ENCODE results near the gene NAALADL2. TPM values are rescaled to one million over a fixed set of nuclear protein-coding genes. Genes with fewer than 3 reads are reported as not detected.

The NAALADL2 gene
- total and polyA plus RNA-seq, 2 of the 8 experiments (the other 6 are each of a cell fraction or from before 2014, with no cell fraction given) = 0.12 to 0.22 TPM

DNA sequence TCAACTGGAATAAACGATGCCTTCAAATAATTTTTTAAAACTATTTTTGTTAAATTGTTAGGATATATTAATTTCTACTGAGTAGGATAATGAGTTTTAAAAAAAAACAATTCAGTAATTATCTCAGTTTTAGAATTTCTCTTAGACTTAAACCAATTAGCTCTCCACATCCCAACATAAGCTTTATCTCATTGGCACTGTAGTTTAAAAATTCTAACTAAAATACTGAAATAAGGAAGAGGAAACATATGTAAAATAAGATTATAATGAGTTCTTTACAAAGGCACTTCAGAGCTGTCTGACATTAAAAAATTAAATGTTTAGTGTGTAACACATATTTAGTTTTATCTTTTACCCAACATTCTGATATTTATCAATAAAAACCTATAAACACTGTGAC is 558.3 kb downstream of the NAALADL2 start:
- no peak for TF ChIP-seq SIX5 (IDR thresholded peaks at IDR 0.05; ENCODE audit: low read depth, low read length)
- no peak for TF ChIP-seq CEBPB (IDR thresholded peaks at IDR 0.05; ENCODE audit: low read depth, low read length)
- no peak for TF ChIP-seq JUND (IDR thresholded peaks at IDR 0.05; ENCODE audit: low read length)
- no peak for TF ChIP-seq BRCA1 (IDR thresholded peaks at IDR 0.05; ENCODE audit: low read depth, low read length)
- no peak for TF ChIP-seq CHD1 (IDR thresholded peaks at IDR 0.05; ENCODE audit: low read depth, low read length)
- TF ChIP-seq MAFK (IDR thresholded peaks at IDR 0.05; ENCODE audit: low read depth, low read length) = no peak
- no peak for TF ChIP-seq SAP30 (IDR thresholded peaks at IDR 0.05; ENCODE audit: insufficient read depth, insufficient replicate concordance, low read length)
- TF ChIP-seq YY1 (IDR thresholded peaks at IDR 0.05; ENCODE audit: low read depth, low read length) = no peak
- WGBS, 2 experiments (ENCODE audit: extremely low coverage in 1 of 2, insufficient coverage in 1 of 2, insufficient read length in 1 of 2, insufficient replicate concordance in 2 of 2, low coverage in 1 of 2, low lambda C conversion rate in 2 of 2, missing lambda C conversion rate in 1 of 2) = 88% methylated on average over 1 of the region's 1 CpG; no CpG with 5 or more reads in 1 of the 2 experiments

More for the DNA sequence above, 558.3 kb downstream of the NAALADL2 start:
- no peak overlapping the region for H2BK5ac ChIP-seq (ENCODE audit: low read depth, low read length)
- no peak overlapping the region for H3K14ac ChIP-seq (ENCODE audit: insufficient read length)
- H4K8ac ChIP-seq (ENCODE audit: extremely low read depth, insufficient read depth, low read length) = no peak overlapping the region
- no peak overlapping the region for H4K5ac ChIP-seq (ENCODE audit: insufficient read length, low read depth, low read length)
- H3K79me2 ChIP-seq (ENCODE audit: control insufficient read depth in 1 of 2, insufficient read depth in 2 of 2, low read length in 2 of 2) = no peaks in the 10 kb centered on the region
- no peaks in the 10 kb centered on the region for H3K36me3 ChIP-seq (ENCODE audit: control insufficient read depth in 2 of 4, insufficient read depth in 4 of 4, low read length in 3 of 4)
- no peak overlapping the region for H2BK12ac ChIP-seq (ENCODE audit: low read depth, low read length)
- peaks cover 0 to 3% (median 0%) of the 10 kb centered on the region in 4 experiments; a peak in 1 of 7 replicates for H3K4me1 ChIP-seq (replicated peaks in 1 of 4; ENCODE audit: control insufficient read depth in 3 of 4, insufficient read depth in 4 of 4, low read length in 3 of 4)
- no peak overlapping the region for H3K4me2 ChIP-seq (ENCODE audit: insufficient read depth in 1 of 2, low read depth in 2 of 2, low read length in 2 of 2)
- ChIA-PET POLR2A (ENCODE audit: partially characterized antibody) (no interaction called here), CTCF (ENCODE audit: partially characterized antibody) (interaction anchor here (0.7 to 1.2 kb wide), 3 partner anchors 9 to 524 kb away, joined by 3 to 5 read pairs (median 4); no protein-coding TSS in a partner anchor)
- H3K27me3 ChIP-seq (replicated peaks in 1 of 4; ENCODE audit: control insufficient read depth in 3 of 4, extremely low read depth in 1 of 4, insufficient read depth in 3 of 4, low read length in 3 of 4) = no peaks in the 10 kb centered on the region
- H3K4ac ChIP-seq (replicated peaks; ENCODE audit: insufficient read length, low read depth, low read length) = no peak overlapping the region
- H3K27ac ChIP-seq (ENCODE audit: low read depth, low read length) = no peak overlapping the region
- no peak overlapping the region for H2BK15ac ChIP-seq (ENCODE audit: low read length)
- H4K20me1 ChIP-seq (replicated peaks in 1 of 2; ENCODE audit: control insufficient read depth in 1 of 2, insufficient read depth in 2 of 2, low read length in 2 of 2) = no peaks in the 10 kb centered on the region
- no peak overlapping the region for H2AFZ ChIP-seq (ENCODE audit: low read length)
- no peak overlapping the region for H4K91ac ChIP-seq (replicated peaks; ENCODE audit: insufficient read length, low read length)
- H3K23me2 ChIP-seq (ENCODE audit: low read depth, low read length) = no peaks in the 10 kb centered on the region
- no peaks in the 10 kb centered on the region for H3K79me1 ChIP-seq (ENCODE audit: low read depth, low read length)
- H3K56ac ChIP-seq (replicated peaks; ENCODE audit: insufficient read length, low read depth, low read length) = no peak overlapping the region
- no peak overlapping the region for H3K9ac ChIP-seq (replicated peaks in 1 of 4; ENCODE audit: extremely low read depth in 1 of 4, low read depth in 3 of 4, low read length in 3 of 4)
- no peak overlapping the region for H2AK5ac ChIP-seq (ENCODE audit: low read depth, low read length)
- H2BK20ac ChIP-seq (ENCODE audit: low read length) = no peak overlapping the region
- H2BK120ac ChIP-seq (replicated peaks; ENCODE audit: low read depth, low read length) = no peak overlapping the region
- no peak overlapping the region for H3K23ac ChIP-seq (ENCODE audit: insufficient read length)
- DNase-seq (ENCODE audit: low read depth in 1 of 2, low spot score in 2 of 2) = no peak
- FAIRE-seq = no peak
- H3K9me3 ChIP-seq (ENCODE audit: insufficient read depth in 2 of 2, low read depth in 1 of 2, low read length in 1 of 2) = no peaks in the 10 kb centered on the region
- H3K4me3 ChIP-seq (ENCODE audit: extremely low read depth in 1 of 4, insufficient read depth in 2 of 4, low read depth in 3 of 4, low read length in 4 of 4) = no peak overlapping the region
- no peak overlapping the region for H3K18ac ChIP-seq (ENCODE audit: extremely low read depth, low read length)
